Astrocyte of the spinal cord (primary cell): ENCODE measurements around the gene DMRTA2.

ENCODE experiments used
- DNase-seq: peaks from one replicate; pipeline ENCODE4 v3.0.0; 2011; ENCODE audit warnings: low read depth, low spot score
- H3K4me3 ChIP-seq: 2 replicates; pipeline ENCODE4 v1.5.1; 2011; ENCODE audit warnings: low read depth, mild to moderate bottlenecking, low read length, moderate library complexity
- CTCF ChIP-seq: IDR thresholded peaks from 2 replicates; pipeline ENCODE4 v1.5.1; 2012; ENCODE audit warnings: low read depth, mild to moderate bottlenecking, low read length, inconsistent platforms
- in situ Hi-C: cut with HindIII; loops from 2 replicates; pipeline ENCODE4 v1.10.0; 2017; ENCODE audit warnings: low sequenced_read_pairs

Gene DMRTA2

GRCh38 chr1:50368179-50369007 is 54.9 kb downstream of the DMRTA2 start:
- DNase-seq: peak; percentile 9
- no peak overlapping the region for H3K4me3 ChIP-seq
- in situ Hi-C loops: no loop called here
- peak; percentile 63 for TF ChIP-seq CTCF
